ENCODE results near the gene XKRX. TPM values are rescaled to one million over a fixed set of nuclear protein-coding genes. Genes with fewer than 3 reads are reported as not detected.
A peak's percentile ranks its signal among the peaks of the same experiment; 100 is the strongest.

XKRX gene
- polyA plus RNA-seq, 2 of the 4 experiments (the other 2 are of a cell fraction) = 0.13 to 0.50 TPM

DNA sequence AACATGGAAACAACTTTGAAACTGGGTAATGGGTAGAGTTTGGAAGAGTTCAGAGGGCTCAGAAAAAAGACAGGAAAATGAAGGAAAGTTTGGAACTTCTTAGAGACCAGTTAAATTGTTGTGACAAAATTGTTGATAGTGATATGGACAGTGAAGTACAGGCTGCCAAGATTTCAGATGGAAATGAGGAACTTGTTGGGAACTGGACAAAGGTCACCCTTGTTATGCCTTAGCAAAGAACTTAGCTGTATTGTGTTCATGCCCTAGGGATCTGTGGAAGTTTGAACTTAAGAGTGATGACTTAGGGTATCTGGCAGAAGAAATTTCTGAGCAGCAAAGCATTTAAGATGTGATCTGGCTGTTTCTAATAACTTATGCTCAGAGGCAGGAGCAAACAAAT, 35.6 kb upstream of the XKRX start:
- CTCF ChIA-PET = interaction anchor here (0.6 kb wide), 1 partner anchor 40 kb away, joined by 3 read pairs; no protein-coding TSS in a partner anchor
- TF ChIP-seq FOXS1 (CRISPR knock-in tag; IDR thresholded peaks at IDR 0.05) (no peak), RCOR1 (IDR thresholded peaks at IDR 0.05; ENCODE audit: low read depth, low read length) (no peak), MAFK (IDR thresholded peaks at IDR 0.05; ENCODE audit: partially characterized antibody) (no peak), KDM5A (IDR thresholded peaks at IDR 0.05) (no peak), NFE2L2 (conservative IDR thresholded peaks at IDR 0.05; ENCODE audit: low read length) (no peak), FOSL2 (IDR thresholded peaks at IDR 0.05) (no peak), FOSL2 (CRISPR knock-in tag; IDR thresholded peaks at IDR 0.05) (no peak)
- TF ChIP-seq, protein P1, sequence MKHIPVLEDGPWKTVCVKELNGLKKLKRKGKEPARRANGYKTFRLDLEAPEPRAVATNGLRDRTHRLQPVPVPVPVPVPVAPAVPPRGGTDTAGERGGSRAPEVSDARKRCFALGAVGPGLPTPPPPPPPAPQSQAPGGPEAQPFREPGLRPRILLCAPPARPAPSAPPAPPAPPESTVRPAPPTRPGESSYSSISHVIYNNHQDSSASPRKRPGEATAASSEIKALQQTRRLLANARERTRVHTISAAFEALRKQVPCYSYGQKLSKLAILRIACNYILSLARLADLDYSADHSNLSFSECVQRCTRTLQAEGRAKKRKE (CRISPR knock-in tag; IDR thresholded peaks at IDR 0.05; ENCODE audit: low read depth) = no peak
- TF ChIP-seq, protein P2, sequence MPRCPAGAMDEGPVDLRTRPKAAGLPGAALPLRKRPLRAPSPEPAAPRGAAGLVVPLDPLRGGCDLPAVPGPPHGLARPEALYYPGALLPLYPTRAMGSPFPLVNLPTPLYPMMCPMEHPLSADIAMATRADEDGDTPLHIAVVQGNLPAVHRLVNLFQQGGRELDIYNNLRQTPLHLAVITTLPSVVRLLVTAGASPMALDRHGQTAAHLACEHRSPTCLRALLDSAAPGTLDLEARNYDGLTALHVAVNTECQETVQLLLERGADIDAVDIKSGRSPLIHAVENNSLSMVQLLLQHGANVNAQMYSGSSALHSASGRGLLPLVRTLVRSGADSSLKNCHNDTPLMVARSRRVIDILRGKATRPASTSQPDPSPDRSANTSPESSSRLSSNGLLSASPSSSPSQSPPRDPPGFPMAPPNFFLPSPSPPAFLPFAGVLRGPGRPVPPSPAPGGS (IDR thresholded peaks at IDR 0.05) = no peak
- no peak overlapping the region for H3K27ac ChIP-seq

DNA sequence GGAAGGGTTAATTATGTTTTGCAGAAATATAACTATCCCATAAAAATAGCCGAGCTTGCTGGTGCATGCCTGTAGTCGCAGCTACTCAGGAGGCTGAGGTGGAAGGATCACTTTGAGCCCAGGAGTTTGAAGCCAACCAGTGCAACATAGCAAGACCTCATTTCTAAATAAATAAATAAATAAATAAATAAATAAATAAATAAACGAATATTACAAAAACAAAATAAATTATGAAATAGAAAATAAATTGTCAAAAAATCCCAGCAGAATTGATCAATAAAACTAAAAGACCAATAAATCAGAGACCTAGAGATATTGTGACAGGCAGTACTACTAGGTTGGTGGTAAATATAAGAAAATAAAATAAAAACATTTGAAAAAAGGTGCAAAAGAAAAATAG, 34.1 kb upstream of the XKRX start:
- Histone ChIP-seq H3K9me3 (no peaks in the 10 kb centered on the region), H3K4me3 (no peak overlapping the region), H3K27ac (no peak overlapping the region), H3K4me1 (no peaks in the 10 kb centered on the region), H3K4me2 (no peak overlapping the region)
- ATAC-seq (no peak), FAIRE-seq (no peak), DNase-seq (ENCODE audit: low read depth in 1 of 2, low spot score in 1 of 2) (no peak)
- no peak for TF ChIP-seq PHF8 (IDR thresholded peaks at IDR 0.05; ENCODE audit: borderline replicate concordance, low read depth)
- TF ChIP-seq ZC3H11A (IDR thresholded peaks at IDR 0.05) = peak; percentile 31
- CTCF ChIA-PET = no interaction called here
- POLR2A ChIA-PET = no interaction called here
- 63% methylated on average over 3 of the region's 3 CpGs for WGBS (ENCODE audit: missing lambda C conversion rate)

More for the DNA sequence above, 35.6 kb upstream of the XKRX start:
- DNase-seq (ENCODE audit: low read depth in 1 of 2, low spot score in 1 of 2) = no peak
- no peak for FAIRE-seq
- Histone ChIP-seq H3K4me3 (no peak overlapping the region), H3K9me3 (no peaks in the 10 kb centered on the region), H3K4me1 (no peaks in the 10 kb centered on the region), H3K4me2 (no peak overlapping the region)
- no peak for ATAC-seq
- POLR2A ChIA-PET = no interaction called here

DNA sequence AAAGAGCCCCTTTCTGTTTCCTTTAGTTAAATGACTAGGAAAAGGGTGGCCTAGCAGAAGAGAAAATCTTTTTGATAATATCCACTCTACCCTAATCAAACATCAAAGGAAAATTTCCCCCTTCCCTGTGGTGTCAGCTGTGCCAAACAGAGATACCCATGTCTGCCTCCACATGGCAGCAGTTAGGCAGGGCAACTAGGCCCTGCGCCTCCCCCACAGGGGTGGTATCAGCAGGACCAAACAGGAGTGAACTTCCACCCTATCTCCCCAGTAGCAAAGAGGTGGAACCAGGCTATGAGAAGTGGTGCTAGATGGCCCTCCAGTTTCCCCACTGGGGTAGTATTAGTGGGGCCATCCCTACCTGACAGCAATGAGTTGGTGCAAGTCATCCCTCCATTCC, 19.8 kb upstream of the XKRX start:
- no peak for DNase-seq (ENCODE audit: low read depth in 1 of 2, low spot score in 1 of 2)
- H3K4me3 ChIP-seq = no peak overlapping the region
- H3K9me3 ChIP-seq = no peaks in the 10 kb centered on the region
- CTCF ChIA-PET = no interaction called here
- H3K4me2 ChIP-seq = no peak overlapping the region
- FAIRE-seq = no peak
- 70% methylated on average over 1 of the region's 1 CpG for WGBS (ENCODE audit: missing lambda C conversion rate)
- H3K27ac ChIP-seq = no peak overlapping the region
- no peak for ATAC-seq
- POLR2A ChIA-PET = no interaction called here
- no peaks in the 10 kb centered on the region for H3K4me1 ChIP-seq
- TF ChIP-seq BHLHE40 (IDR thresholded peaks at IDR 0.05; ENCODE audit: low read depth, low read length) (no peak), CEBPB (IDR thresholded peaks at IDR 0.05) (no peak), ZNF302 (CRISPR knock-in tag; IDR thresholded peaks at IDR 0.05) (no peak), GATA3 (IDR thresholded peaks at IDR 0.05; ENCODE audit: borderline replicate concordance) (no peak), PHF8 (IDR thresholded peaks at IDR 0.05; ENCODE audit: borderline replicate concordance, low read depth) (no peak), CBX2 (IDR thresholded peaks at IDR 0.05; ENCODE audit: borderline replicate concordance, low read depth) (no peak), EHMT2 (IDR thresholded peaks at IDR 0.05; ENCODE audit: low read depth) (no peak), NFE2L2 (conservative IDR thresholded peaks at IDR 0.05; ENCODE audit: low read length) (no peak), HEYL (CRISPR knock-in tag; IDR thresholded peaks at IDR 0.05) (no peak), MAFK (IDR thresholded peaks at IDR 0.05; ENCODE audit: partially characterized antibody) (no peak), KDM1A (IDR thresholded peaks at IDR 0.05; ENCODE audit: low read depth) (no peak), CHD2 (IDR thresholded peaks at IDR 0.05; ENCODE audit: low read length, partially characterized antibody) (no peak), HOXB5 (CRISPR knock-in tag; IDR thresholded peaks at IDR 0.05) (no peak)
- TF ChIP-seq, protein P3, sequence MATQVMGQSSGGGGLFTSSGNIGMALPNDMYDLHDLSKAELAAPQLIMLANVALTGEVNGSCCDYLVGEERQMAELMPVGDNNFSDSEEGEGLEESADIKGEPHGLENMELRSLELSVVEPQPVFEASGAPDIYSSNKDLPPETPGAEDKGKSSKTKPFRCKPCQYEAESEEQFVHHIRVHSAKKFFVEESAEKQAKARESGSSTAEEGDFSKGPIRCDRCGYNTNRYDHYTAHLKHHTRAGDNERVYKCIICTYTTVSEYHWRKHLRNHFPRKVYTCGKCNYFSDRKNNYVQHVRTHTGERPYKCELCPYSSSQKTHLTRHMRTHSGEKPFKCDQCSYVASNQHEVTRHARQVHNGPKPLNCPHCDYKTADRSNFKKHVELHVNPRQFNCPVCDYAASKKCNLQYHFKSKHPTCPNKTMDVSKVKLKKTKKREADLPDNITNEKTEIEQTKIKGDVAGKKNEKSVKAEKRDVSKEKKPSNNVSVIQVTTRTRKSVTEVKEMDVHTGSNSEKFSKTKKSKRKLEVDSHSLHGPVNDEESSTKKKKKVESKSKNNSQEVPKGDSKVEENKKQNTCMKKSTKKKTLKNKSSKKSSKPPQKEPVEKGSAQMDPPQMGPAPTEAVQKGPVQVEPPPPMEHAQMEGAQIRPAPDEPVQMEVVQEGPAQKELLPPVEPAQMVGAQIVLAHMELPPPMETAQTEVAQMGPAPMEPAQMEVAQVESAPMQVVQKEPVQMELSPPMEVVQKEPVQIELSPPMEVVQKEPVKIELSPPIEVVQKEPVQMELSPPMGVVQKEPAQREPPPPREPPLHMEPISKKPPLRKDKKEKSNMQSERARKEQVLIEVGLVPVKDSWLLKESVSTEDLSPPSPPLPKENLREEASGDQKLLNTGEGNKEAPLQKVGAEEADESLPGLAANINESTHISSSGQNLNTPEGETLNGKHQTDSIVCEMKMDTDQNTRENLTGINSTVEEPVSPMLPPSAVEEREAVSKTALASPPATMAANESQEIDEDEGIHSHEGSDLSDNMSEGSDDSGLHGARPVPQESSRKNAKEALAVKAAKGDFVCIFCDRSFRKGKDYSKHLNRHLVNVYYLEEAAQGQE (IDR thresholded peaks at IDR 0.05) = no peak
- TF ChIP-seq, protein P4, sequence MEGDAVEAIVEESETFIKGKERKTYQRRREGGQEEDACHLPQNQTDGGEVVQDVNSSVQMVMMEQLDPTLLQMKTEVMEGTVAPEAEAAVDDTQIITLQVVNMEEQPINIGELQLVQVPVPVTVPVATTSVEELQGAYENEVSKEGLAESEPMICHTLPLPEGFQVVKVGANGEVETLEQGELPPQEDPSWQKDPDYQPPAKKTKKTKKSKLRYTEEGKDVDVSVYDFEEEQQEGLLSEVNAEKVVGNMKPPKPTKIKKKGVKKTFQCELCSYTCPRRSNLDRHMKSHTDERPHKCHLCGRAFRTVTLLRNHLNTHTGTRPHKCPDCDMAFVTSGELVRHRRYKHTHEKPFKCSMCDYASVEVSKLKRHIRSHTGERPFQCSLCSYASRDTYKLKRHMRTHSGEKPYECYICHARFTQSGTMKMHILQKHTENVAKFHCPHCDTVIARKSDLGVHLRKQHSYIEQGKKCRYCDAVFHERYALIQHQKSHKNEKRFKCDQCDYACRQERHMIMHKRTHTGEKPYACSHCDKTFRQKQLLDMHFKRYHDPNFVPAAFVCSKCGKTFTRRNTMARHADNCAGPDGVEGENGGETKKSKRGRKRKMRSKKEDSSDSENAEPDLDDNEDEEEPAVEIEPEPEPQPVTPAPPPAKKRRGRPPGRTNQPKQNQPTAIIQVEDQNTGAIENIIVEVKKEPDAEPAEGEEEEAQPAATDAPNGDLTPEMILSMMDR (IDR thresholded peaks at IDR 0.05) = no peak
- TF ChIP-seq, protein P5, sequence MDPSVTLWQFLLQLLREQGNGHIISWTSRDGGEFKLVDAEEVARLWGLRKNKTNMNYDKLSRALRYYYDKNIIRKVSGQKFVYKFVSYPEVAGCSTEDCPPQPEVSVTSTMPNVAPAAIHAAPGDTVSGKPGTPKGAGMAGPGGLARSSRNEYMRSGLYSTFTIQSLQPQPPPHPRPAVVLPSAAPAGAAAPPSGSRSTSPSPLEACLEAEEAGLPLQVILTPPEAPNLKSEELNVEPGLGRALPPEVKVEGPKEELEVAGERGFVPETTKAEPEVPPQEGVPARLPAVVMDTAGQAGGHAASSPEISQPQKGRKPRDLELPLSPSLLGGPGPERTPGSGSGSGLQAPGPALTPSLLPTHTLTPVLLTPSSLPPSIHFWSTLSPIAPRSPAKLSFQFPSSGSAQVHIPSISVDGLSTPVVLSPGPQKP (IDR thresholded peaks at IDR 0.05; ENCODE audit: low read depth, low read length) = no peak
- TF ChIP-seq, protein P6, sequence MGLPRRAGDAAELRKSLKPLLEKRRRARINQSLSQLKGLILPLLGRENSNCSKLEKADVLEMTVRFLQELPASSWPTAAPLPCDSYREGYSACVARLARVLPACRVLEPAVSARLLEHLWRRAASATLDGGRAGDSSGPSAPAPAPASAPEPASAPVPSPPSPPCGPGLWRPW (IDR thresholded peaks at IDR 0.05) = no peak

All from A549 (cell line).